Thymus (tissue), 11 donors: Measurements from ENCODE around the gene ZNF548. TPM values are rescaled to one million over a fixed set of nuclear protein-coding genes. Genes with fewer than 3 reads are reported as not detected.
"Not testable (repeated sequence)": the region's sequence is repeated elsewhere in the genome, so short reads cannot be mapped to it uniquely, and the experiment has no call there.

ENCODE experiments used
- DNase-seq, 9 donors: peaks; one replicate each; pipeline ENCODE4 v3.0.0-alpha.2; 2013; ENCODE audit warnings: low spot score in 9 of 9, low read depth in 6 of 9, missing footprints in 1 of 9
- H3K27ac ChIP-seq, 2 donors: one replicate each; pipeline ENCODE4 v1.5.1; 2013; ENCODE audit warnings: control low read depth in 1 of 2, low read depth in 1 of 2, low read length in 1 of 2, mild to moderate bottlenecking in 1 of 2, moderate library complexity in 1 of 2
- H3K27me3 ChIP-seq, 2 donors: one replicate each; pipeline ENCODE4 v1.5.1; 2013; ENCODE audit warnings: low read length in 1 of 2; ENCODE audit not compliant: control insufficient read depth in 2 of 2, insufficient read depth in 1 of 2
- H3K36me3 ChIP-seq, 2 donors: one replicate each; pipeline ENCODE4 v1.5.1; 2013; ENCODE audit warnings: low read length in 1 of 2, mild to moderate bottlenecking in 1 of 2, moderate library complexity in 1 of 2; ENCODE audit not compliant: control insufficient read depth in 2 of 2, insufficient read depth in 2 of 2
- H3K4me1 ChIP-seq, 2 donors: one replicate each; pipeline ENCODE4 v1.5.1; 2013; ENCODE audit warnings: low read length in 2 of 2; ENCODE audit not compliant: control insufficient read depth in 2 of 2, insufficient read depth in 2 of 2
- H3K4me3 ChIP-seq, 2 donors: one replicate each; pipeline ENCODE4 v1.5.1; 2013; ENCODE audit warnings: low read length in 2 of 2, control low read depth in 1 of 2, mild to moderate bottlenecking in 1 of 2
- H3K9me3 ChIP-seq, 2 donors: one replicate each; pipeline ENCODE4 v1.5.1; 2013; ENCODE audit warnings: low read length in 1 of 2, mild to moderate bottlenecking in 1 of 2; ENCODE audit not compliant: control insufficient read depth in 2 of 2, insufficient read depth in 1 of 2
- WGBS: extraction: QIAGEN DNeasy Blood & Tissue Kit; methylation state at CpG from one replicate; pipeline ENCODE4 v1.1.7; 2013; 5-methylcytosine and 5-hydroxymethylcytosine counted together
- polyA plus RNA-seq: library from polyadenylated mRNA; stranded (reverse); fragments of 200-250 nt; gene quantifications from one replicate; pipeline ENCODE4 v1.2.3, GENCODE V29; 2013
- total RNA-seq: library from RNA; stranded (reverse); fragments of 120-200 nt; gene quantifications from one replicate; pipeline ENCODE4 v1.2.4, GENCODE V29; 2013
- donor health status: healthy.

ZNF548 gene
- total and polyA plus RNA-seq, 2 donors, result 14.7 to 26.4 TPM

GRCh38 chr19:57362419-57362818 is 27.2 kb upstream of the ZNF548 start:
- DNase-seq, result no peak
- 95% methylated on average over 2 of the region's 2 CpGs for WGBS
- Histone ChIP-seq H3K9me3 (no peaks in the 10 kb centered on the region), H3K27ac (peak overlapping the region in 1 of 2 donors; percentile 91), H3K36me3 (peaks cover 15 to 17% of the 10 kb centered on the region in 2 donors), H3K4me1 (peaks cover 11% of the 10 kb centered on the region in 2 donors), H3K4me3 (peak overlapping the region in 1 of 2 donors; percentile 70), H3K27me3 (no peaks in the 10 kb centered on the region)

- Histone ChIP-seq H3K36me3 (peaks cover 8 to 11% of the 10 kb centered on the region in 2 donors), H3K4me3 (peak within 1 kb of the TSS; percentile 67 to 70), H3K27me3 (no peaks in the 10 kb centered on the region), H3K27ac (peak within 1 kb of the TSS; percentile 91 to 92), H3K4me1 (peaks cover 11% of the 10 kb centered on the region in 2 donors), H3K9me3 (no peaks in the 10 kb centered on the region)
- under 1% methylated on average over 47 of the region's 47 CpGs for WGBS
- DNase-seq, result peak; percentile 98 to 100 (median 99)
Observed at GRCh38 chr19:57362997-57363687, 26.5 kb upstream of the ZNF548 start, which contains the start of the genes TRAPPC2B and ZNF547. TRAPPC2B (plus strand) TSS chr19:57363551; CDS start chr19:57364834, 1,283 bp downstream. ZNF547 (plus strand) TSS chr19:57363551; CDS start chr19:57368556, 5,005 bp downstream.

- Histone ChIP-seq H3K4me1 (peaks cover 11% of the 10 kb centered on the region in 2 donors), H3K27ac (peak overlapping the region; percentile 91), H3K9me3 (no peaks in the 10 kb centered on the region), H3K36me3 (peaks cover 4 to 11% of the 10 kb centered on the region in 2 donors), H3K27me3 (no peaks in the 10 kb centered on the region), H3K4me3 (peak overlapping the region; percentile 67 to 70)
- 1% methylated on average over 18 of the region's 18 CpGs for WGBS
- no peak for DNase-seq
Observed at GRCh38 chr19:57363688-57364181, 25.9 kb upstream of the ZNF548 start.

DNA sequence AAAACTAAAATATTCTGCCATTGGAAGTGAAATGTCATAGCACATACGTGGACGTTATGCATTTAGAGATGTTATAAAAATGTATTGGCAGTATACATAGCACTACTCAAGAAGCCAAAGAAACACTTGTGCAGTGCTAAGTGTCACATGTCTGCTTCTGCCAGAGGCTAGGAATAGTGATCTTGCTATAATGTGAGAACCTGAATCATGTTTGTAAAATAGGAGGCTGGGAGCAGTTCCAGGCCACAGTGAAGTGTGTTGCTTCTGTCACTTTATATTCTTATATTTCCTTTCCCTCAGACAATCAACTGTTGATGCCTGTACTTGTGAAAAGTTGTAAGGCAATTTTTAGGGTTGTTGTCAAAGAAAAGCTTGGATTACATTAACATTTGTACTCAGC is 22.9 kb upstream of the ZNF548 start:
- Histone ChIP-seq H3K9me3 (no peaks in the 10 kb centered on the region), H3K4me1 (peaks cover 11% of the 10 kb centered on the region in 2 donors), H3K27ac (no peak overlapping the region), H3K4me3 (no peak overlapping the region), H3K36me3 (peaks cover 1 to 6% of the 10 kb centered on the region in 2 donors), H3K27me3 (no peaks in the 10 kb centered on the region)
- 98% methylated on average over 2 of the region's 2 CpGs for WGBS
- DNase-seq, result no peak

DNA sequence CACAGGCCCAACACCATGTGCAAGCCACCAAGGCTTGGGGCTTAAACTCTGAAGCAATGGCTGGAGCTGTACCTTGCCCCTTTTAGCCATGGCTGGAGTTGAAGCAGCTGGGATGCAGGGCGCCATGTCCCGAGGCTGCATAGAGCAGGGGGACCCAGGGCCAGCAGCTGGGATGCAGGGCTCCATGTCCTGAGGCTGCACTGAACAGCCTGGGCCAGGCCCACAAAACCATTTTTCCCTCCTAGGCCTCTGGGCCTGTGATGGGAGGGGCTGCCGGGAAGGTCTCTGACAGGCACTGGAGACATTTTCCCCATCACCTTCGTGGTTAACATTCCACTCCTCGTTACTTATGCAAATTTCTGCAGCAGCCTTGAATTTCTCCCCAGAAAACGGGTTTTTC is 15.5 kb upstream of the ZNF548 start:
- Histone ChIP-seq H3K4me1 (no peaks in the 10 kb centered on the region), H3K27me3 (no peaks in the 10 kb centered on the region), H3K9me3 (peaks cover 20 to 23% of the 10 kb centered on the region in 2 donors), H3K27ac (no peak overlapping the region), H3K36me3 (peaks cover 23 to 52% of the 10 kb centered on the region in 2 donors), H3K4me3 (no peak overlapping the region)
- DNase-seq, result no peak
- WGBS, result 99% methylated on average over 6 of the region's 6 CpGs

DNA sequence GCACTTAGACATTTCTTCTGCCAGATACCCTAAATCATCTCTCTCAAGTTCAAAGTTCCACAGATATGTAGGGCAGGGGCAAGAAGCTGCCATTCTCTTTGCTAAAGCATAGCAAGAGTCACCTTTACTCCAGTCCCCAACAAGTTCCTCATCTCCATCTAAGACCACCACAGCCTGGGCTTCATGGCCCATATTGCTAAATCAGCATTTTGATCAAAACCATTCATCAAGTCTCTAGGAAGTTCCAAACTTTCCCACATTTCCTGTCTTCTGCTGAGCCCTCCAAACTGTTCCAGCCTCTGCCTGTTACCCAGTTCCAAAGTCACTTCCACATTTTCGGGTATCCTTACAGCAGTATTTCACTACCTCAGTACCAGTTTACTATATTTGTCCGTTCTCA is 15.0 kb upstream of the ZNF548 start:
- H3K4me3 ChIP-seq, H3K27me3 ChIP-seq, H3K27ac ChIP-seq, H3K4me1 ChIP-seq, DNase-seq: not testable (repeated sequence)
- Histone ChIP-seq H3K36me3 (peaks cover 23 to 52% of the 10 kb centered on the region in 2 donors), H3K9me3 (peaks cover 20 to 23% of the 10 kb centered on the region in 2 donors)
- 97% methylated on average over 2 of the region's 2 CpGs for WGBS

DNA sequence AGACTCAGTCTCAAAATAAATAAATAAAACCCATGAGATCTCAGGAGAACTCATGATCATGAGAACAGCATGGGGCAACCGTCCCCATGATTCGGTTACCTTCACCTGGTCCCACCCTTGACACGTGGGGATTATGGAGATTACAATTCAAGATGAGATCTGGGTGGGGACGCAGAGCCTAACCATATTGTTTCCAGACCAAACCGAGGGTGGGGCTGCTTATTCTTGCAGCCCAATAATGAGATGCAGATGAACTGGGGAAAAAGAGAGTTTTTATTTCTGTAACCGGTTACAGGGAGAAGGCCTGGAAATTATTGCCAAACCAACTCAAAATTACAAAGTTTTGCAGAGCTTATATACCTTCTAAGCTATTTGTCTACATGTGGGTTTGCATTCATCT is 13.5 kb upstream of the ZNF548 start:
- H3K27me3 ChIP-seq, result no peaks in the 10 kb centered on the region
- H3K27ac ChIP-seq, result no peak overlapping the region
- peaks cover 20 to 23% of the 10 kb centered on the region in 2 donors for H3K9me3 ChIP-seq
- WGBS, result 97% methylated on average over 6 of the region's 6 CpGs
- no peaks in the 10 kb centered on the region for H3K4me1 ChIP-seq
- H3K36me3 ChIP-seq, result peaks cover 23 to 52% of the 10 kb centered on the region in 2 donors
- no peak for DNase-seq
- no peak overlapping the region for H3K4me3 ChIP-seq

DNA sequence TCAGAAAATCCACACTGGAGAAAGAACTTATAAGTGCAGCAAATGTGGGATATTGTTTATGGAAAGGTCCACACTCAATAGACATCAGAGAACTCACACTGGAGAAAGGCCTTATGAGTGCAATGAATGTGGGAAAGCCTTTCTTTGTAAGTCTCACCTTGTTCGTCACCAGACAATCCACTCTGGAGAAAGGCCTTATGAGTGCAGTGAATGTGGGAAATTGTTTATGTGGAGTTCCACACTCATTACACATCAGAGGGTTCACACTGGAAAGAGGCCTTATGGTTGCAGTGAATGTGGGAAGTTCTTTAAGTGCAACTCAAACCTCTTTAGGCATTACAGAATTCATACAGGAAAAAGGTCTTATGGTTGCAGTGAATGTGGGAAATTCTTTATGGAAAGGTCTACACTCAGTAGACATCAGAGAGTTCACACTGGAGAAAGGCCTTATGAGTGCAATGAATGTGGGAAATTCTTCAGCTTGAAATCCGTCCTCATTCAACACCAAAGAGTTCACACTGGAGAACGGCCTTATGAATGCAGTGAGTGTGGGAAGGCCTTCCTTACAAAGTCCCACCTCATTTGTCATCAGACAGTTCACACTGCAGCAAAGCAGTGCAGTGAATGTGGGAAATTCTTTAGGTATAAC is 12.0 kb upstream of the ZNF548 start:
- peaks cover 13 to 42% of the 10 kb centered on the region in 2 donors for H3K36me3 ChIP-seq
- no peaks in the 10 kb centered on the region for H3K4me1 ChIP-seq
- no peak for DNase-seq
- H3K4me3 ChIP-seq, result no peak overlapping the region
- WGBS, result 97% methylated on average over 3 of the region's 3 CpGs
- H3K27me3 ChIP-seq, result no peaks in the 10 kb centered on the region
- no peak overlapping the region for H3K27ac ChIP-seq
- H3K9me3 ChIP-seq, result peaks cover 20 to 23% of the 10 kb centered on the region in 2 donors

DNA sequence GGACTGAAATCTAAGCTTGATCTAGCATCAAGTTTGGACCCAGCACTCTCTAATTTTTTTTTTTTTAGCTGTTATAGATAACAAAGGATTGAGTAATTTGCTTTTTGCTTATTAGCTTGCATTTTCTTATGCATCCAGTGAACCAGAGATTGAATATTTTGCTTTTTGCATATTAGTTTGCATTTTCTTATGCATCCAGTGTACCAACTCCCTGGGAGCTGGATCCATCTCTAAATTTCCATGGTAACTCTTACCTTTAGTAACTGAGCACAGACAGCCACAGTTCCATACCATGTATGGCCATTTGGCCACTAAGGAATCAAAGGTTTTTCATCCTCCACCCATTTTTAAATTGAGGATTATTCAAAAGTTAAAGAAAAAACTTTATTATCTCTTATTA is 8.7 kb upstream of the ZNF548 start:
- H3K9me3 ChIP-seq, result peaks cover 8 to 15% of the 10 kb centered on the region in 2 donors
- no peak overlapping the region for H3K4me3 ChIP-seq
- H3K36me3 ChIP-seq, result peaks cover 5 to 17% of the 10 kb centered on the region in 2 donors
- H3K27me3 ChIP-seq, result no peaks in the 10 kb centered on the region
- DNase-seq, result no peak
- no peaks in the 10 kb centered on the region for H3K4me1 ChIP-seq
- H3K27ac ChIP-seq, result no peak overlapping the region
